HG03039 (cell line): ENCODE data around the gene HLA-G.
"Not testable (repeated sequence)": the region's sequence is repeated elsewhere in the genome, so short reads cannot be mapped to it uniquely, and the experiment has no call there.

ENCODE experiments used
- ATAC-seq: cut with Tn5 transposase; IDR thresholded peaks from one replicate; pipeline ENCODE4 v1.9.1; 2021; ENCODE audit warnings: mild to moderate bottlenecking, moderate library complexity; ENCODE audit not compliant: unreplicated experiment

Gene HLA-G

DNA sequence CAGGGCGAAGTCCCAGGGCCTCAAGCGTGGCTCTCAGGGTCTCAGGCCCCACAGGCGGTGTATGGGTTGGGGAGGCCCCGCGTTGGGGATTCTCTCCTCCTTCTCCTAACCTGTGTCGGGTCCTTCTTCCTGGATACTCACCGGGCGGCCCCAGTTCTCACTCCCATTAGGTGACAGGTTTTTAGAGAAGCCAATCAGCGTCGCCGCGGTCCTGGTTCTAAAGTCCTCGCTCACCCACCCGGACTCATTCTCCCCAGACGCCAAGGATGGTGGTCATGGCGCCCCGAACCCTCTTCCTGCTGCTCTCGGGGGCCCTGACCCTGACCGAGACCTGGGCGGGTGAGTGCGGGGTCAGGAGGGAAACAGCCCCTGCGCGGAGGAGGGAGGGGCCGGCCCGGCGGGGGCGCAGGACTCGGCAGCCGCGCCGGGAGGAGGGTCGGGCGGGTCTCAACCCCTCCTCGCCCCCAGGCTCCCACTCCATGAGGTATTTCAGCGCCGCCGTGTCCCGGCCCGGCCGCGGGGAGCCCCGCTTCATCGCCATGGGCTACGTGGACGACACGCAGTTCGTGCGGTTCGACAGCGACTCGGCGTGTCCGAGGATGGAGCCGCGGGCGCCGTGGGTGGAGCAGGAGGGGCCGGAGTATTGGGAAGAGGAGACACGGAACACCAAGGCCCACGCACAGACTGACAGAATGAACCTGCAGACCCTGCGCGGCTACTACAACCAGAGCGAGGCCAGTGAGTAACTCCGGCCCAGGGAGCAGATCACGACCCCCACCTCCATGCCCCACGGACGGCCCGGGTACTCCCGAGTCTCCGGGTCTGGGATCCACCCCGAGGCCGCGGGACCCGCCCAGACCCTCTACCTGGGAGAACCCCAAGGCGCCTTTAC is at the start of gene HLA-G:
Gene HLA-G (plus strand): TSS at position 247 of the 892 bp plus-strand sequence. CDS start 20 bp downstream, at position 267.
- ATAC-seq: no peak

DNA sequence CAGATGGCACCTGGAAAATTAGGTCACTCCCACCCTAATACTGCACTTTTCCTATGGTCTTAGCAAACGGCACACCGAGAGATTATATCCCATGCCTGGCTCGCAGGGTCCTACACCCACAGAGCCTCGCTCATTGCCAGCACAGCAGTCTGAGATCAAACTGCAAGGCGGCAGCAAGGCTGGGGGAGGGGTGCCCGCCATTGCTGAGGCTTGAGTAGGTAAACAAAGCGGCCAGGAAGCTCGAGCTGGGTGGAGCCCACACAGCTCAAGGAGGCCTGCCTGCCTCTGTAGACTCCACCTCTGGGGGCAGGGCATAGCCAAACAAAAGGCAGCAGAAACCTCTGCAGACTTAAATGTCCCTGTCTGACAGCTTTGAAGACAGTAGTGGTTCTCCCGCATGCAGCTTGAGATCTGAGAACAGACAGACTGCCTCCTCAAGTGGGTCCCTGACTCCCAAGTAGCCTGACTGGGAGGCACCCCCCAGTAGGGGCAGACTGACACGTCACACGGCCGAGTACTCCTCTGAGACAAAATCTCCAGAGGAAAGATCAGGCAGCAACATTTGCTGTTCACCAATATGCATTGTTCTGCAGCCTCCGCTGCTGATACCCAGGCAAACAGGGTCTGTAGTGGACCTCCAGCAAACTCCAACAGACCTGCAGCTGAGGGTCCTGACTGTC is 47.5 kb upstream of the HLA-G start:
- not testable (repeated sequence) for ATAC-seq

DNA sequence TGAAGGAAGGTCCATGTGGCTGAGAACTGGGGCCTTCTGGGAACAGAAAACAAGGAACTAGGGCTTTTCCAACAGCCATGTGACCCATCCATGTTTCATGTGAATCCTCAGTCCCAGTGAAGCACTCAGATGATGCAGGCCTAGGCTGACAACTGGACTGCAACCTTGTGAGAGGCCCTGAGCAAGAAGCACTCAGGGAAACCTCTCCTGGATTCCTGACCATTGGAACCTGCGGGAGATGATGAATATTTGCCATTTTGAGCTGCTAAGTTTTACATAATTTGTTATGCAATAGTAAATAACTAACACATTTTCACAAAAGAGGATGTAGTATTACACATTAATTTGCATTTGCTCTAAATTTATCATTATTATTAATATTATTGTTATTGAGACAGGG is 38.4 kb upstream of the HLA-G start:
- ATAC-seq: no peak

DNA sequence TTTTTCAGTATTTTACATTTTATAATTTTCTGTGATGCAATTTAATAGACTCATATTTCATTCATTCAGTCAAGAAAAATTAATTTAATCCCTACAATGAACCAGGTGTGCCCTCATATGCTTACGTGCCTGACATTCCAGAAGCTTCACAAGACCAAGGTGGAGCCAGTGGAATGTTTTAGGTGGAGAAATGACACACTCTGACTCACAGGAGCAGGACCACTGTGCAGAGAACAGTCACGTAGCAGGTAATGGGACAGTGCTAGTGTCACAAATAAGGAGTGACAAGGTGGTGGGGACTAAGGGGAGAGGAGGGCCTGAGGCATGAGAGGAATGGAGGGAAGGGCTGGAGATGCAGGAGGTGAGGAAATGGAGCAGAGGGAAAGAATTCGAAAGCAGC is 37.0 kb upstream of the HLA-G start:
- no peak for ATAC-seq

DNA sequence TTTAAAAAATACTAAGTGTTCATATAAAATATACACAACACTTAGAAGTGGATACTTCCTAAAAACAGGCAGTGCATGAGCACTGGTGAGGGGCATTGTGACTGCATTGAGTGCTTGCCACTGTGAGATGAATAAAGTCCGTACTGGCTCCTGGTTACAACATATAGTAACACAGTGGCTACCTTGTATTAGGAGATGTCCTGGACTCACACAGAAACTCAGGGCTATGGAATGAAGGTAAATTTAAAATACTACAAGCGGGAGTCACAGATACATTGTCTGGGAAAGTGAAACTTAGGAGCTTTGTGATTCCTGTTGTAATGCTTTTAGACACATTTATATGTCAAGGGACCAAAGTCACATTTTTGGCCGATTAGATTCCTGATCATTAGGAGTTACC is 36.5 kb upstream of the HLA-G start:
- no peak for ATAC-seq

DNA sequence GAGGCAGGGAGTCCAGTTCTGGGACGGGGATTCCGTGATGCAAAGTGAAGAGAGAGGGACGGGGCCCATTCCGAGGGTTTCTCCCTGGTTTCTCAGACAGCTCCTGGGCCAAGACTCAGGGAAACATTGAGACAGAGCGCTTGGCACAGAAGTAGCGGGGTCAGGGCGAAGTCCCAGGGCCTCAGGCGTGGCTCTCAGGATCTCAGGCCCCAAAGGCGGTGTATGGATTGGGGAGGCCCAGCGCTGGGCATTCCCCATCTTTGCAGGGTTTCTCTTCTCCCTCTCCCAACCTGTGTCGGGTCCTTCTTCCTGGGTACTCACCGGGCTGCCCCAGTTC is 35.9 kb upstream of the HLA-G start:
- no peak for ATAC-seq

DNA sequence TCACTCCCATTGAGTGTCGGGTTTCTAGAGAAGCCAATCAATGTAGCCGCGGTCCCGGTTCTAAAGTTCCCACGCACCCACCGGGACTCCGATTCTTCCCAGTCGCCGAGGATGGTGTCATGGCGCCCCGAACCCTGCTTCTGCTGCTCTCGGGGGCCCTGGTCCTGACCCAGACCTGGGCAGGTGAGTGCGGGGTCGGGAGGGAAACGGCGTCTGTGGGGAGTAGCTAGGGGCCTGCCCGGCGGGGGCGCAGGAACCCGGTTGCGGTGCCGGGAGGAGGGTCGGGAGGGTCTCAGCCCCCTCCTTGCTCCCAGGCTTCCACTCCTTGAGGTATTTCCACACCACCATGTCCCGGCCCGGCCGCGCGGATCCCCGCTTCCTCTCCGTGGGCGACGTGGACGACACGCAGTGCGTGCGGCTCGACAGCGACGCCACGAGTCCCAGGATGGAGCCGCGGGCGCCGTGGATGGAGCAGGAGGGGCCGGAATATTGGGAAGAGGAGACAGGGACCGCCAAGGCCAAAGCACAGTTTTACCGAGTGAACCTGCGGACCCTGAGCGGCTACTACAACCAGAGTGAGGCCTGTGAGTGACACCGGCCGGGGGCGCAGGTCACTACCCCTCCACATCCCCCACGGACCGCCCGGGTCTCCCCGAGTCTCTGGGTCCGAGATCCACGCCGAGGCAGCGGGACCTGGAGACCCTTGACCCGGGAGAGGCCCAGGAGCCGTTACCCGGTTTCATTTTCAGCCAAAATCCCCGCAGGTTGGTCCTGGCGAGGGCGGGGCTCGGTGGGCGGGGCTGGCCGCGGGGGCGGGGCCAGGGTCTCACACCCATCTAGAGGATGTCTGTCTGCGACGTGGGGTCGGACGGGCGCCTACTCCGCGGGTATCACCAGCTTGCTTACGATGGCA is 35.2 kb upstream of the HLA-G start:
- no peak for ATAC-seq

DNA sequence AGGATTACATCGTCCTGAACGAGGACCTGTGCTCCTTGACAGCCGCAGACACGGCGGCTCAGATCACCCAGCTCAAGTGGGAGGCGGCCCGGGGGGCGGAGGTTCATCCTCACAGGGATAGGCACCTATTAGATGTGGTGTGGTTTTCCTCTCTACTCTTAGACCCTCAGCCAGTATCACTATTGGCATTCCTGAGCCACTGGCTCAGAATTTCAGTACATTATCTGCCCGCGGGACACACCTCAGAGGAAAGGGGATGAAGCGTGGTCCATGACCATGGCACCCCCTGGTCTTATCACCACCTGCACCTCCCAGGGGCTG is 34.6 kb upstream of the HLA-G start:
- no peak for ATAC-seq

DNA sequence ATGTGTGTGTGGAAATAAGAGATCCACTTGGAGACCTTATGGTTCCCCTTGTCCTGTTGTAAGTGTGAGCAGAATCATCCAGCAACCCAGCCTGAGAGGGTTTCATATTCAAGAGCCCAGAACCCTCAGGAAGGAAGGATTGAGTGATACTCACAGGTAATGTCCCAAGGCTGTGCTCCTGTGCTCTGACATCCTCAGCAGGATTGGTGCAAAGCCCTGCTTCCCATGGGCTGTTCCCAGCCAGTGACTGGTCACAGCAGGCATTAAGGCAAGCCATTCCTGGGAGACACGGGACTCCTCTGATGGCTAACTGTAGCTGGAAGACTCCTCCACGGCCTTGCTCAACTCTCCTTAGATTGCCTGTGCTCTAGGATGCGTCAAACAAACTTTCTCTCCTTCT is 33.8 kb upstream of the HLA-G start:
- no peak for ATAC-seq

DNA sequence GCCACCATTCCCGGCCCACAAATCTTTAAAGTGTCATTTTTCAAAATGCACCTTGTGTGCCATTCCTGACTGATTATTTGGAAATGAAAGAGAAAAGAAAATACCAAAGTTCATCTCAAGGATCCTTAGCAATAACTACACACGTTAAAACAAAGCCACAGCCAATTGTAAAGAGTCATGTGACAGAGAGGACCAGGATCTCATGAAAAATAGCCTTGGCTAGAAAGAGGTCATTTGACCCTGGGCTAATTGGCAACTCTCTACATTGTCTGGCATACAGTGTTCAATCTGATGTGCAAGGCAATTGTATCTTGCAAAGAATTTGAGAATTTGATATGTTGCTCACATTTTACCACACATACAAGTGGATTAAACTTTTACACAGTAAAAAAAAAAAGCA is 31.6 kb upstream of the HLA-G start:
- no peak for ATAC-seq

DNA sequence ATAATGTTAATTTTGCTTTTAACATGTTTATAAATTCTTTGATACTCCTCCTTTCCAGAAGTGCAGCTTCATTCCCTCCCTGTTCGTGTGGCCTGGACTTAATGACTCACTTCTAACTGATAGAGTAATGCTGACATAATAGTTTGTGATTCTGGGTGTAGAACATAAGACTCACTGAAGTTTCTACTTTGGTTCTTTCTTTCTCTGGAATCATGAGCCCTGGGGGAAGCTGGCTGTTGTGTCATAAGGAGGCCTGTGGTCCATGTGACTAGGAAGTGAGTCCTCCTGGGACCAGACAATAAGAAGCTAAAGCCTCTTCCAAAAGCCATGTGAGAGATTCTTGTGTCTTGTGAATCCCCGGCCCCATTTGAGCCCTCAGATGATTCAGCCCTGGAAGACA is 30.5 kb upstream of the HLA-G start:
- ATAC-seq: no peak

DNA sequence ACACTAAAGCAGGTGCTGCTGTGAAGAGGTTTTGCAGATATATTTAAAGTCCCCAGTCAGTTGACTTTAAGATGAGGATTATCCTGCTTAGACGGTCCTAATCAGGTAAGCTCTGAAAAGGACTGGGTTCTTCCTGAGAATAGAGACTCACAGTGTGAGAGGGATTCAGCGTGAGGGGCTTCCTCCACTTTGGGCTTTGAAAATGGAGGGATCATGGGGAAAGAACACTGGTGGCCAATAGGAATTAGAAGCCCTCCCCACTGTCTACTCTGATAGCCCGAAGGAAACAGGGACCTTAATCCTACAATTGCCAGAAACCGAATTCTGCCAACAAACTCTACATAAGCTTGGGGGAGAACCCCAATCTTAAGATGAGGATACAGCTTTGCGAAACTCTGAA is 29.7 kb upstream of the HLA-G start:
- no peak for ATAC-seq

DNA sequence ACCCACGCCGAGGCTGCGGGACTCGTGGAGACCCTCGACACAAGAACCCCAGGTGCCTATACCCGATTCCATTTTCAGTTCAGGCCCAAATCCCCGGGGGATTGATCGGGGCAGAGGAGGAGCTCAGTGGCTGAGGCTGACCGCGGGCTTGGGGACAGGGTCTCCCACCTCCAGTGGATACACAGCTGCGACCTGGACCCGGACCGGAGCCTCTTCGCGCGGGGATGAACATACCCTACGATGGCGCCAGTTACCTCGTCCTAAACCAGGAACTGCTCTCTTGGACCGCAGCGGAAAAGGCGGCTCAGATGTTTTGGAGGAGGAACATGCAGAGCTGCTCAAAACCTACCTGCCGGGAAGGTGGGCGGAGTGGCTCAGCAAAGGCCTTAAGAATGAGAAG is 27.4 kb upstream of the HLA-G start:
- no peak for ATAC-seq

DNA sequence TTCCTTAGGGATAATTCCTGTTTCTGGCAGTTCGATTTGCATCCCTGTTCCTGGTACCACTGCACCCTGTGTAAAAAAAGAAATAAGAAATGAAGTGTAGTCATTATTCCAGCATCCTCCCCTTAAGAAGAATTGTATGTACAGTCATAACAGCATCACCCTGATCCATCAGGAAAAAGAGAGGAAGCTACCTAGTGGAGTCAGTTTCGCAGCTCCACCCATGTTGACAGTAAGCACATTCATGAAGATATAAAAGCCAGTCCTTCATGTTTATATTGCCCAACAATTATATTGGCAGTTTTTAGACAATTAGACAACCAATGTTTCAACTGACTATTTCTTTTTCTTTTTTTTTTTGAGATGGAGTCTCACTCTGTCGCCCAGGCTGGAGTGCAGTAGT is 21.2 kb upstream of the HLA-G start:
- ATAC-seq: no peak

DNA sequence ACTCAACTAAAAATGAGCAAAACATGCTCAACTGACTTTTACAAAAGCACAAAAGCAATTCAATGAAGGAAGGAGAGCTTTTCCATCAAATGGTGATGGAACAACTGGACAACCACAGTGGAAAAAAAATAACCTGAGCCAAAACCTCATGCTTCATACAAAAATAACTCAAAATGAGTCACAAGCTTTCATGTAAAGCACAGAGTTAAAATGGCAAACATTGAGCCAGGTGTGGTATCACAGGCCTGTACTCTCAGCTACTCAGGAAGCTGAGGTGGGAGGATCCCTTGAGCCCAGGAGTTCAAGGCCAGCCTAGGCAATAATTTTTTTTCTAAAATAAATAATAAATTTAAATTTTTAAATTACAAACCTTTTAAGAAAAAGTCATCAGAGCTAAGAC is 18.4 kb upstream of the HLA-G start:
- no peak for ATAC-seq

DNA sequence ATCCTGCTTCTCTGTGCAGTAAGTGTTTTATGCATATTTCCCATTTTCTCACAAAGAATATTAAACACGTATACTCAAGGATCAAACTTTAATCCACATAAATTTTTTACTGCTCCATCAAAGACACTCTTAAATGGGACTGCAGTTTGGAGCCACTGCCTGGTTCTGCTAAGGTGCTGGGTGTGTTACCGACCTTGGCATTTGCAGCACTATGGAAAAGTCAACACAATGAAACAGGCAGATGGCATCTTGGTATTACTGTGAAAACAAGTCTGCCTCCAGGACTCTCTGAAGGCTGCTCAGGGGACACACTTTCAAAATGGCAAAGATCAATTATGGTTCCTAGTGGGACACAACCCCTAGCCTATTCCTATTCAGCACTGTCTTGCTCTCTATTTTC is 17.3 kb upstream of the HLA-G start:
- ATAC-seq: no peak

DNA sequence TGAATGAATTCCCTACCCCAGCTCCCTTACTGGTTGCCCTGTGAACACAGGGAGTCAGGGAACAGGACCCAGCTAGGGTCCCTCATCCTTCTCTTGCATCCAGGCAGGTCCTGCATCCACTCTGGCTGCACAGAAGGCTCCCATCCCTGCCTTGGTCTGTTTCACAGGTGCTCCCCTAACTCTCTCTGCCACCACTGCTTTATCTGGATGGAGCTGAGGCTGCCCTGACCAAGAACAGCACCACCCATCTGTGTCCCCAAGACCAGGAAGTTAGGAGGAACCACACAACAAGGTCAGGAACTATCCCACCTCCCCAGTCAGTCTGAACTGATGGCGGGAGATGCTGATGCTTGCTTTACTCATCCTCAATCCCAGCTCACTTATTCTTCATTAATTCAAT is 16.2 kb upstream of the HLA-G start:
- ATAC-seq: no peak

DNA sequence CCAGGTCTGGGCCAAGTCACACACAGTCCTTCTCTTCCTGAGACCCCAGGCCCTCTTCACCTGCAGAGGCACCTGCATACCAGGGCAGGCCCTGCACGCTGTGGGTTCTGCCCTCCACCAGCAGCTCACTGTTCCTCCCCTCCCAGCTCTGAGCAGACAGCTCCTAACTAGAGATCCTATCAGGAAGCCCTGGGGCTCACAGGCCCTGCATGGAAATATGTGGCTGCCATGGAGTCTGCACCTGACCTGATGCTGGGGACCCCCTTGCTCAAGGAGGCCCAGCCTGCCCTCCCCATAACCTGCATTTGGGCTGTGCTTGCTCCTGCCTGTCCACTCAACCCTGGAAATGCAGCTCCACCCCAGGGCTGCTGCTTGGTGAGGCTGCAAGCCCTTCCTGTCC is 14.6 kb upstream of the HLA-G start:
- ATAC-seq: no peak

DNA sequence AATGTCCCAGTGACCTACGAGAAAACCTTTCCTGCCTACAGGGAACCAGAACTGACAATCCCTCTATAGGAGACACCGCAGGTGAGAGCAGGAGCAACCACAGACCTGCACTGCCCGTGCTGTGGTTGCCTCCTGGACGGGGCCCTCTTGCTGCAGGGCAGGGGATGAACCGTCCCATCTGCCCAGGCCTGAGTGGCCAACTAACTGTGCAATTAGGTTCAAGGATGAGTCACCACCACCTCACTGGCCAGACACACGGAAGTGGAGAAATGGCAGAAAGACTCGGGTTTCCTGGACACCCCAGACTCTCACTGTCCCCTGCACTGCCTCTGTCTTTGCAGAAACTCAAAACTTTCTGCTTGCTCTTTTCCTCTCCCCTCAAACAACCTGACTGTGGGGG is 13.8 kb upstream of the HLA-G start:
- ATAC-seq: no peak

DNA sequence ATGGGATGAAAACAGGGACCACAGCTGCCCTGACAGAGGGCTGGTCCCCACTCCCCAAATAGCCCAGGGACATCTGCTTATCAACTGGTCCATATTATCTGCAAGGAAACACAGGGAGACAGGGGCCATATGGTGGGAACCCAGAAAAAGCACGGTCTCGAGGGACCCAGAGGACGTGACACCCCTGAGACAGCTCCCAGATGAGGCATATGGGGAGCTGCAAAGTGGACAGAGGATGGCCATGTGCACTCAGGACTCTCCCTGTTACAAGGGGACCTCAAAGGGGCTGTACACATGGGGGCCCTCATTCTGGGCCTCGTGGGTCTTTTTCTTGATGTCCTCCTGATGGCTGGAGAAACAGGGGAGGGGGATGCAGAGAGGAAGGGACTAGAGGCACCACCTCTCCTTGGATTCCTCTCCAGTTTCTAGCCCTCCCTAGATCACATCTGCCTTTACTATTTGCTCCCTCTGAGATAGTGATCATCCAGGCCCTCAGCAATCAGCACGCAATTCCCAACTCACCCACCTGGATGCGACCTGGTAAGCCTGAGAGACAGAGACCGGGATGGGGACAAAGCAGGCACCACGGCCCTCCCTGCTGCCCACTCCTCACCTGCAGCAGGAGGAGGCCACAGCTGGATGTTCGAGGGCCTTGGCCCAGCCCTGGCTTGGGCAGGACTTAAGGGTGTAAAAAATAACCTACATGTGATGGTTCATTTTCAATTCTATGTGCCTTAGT is 13.1 kb upstream of the HLA-G start:
- ATAC-seq: no peak

DNA sequence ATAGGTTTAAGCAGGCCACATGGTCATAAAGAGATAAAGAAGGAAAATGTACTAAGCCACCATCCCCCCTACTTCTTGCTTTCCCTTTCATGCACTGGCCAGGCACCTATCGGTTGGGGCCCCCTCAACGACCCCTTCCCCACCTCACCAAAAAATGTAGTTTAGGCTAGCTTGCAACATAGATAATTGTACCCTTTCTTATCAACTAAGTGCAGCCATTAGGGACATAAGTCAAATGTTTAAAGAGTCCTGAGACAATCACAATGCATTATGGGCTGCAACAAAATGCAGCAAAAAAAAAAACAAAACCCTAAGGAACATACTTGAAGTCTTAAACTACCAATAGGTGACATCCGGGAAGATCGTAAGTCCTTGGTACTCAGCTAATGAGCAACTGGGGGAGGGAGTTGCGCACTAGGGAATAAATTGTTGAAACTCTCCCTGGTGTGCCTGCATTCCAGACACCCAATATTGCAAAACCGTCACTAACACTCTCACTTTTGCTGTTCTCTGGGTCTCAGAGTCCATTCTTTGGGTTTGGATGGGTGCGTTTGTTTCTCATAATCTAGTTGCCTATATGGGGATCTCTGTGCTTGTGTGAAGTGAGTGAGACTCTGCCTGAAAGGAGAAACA is 12.4 kb upstream of the HLA-G start:
- ATAC-seq: no peak
